ENCODE results near the gene MSANTD2.

MSANTD2 gene

GRCh38 chr11:124800226-124800929 lies at the start of gene MSANTD2:
TSS of gene MSANTD2 (minus strand) at chr11:124800406. CDS start at chr11:124800380, 26 bp downstream.
- H3K4me3 ChIP-seq (ENCODE audit: low read length), result peak within 1 kb of the TSS; percentile 88
- H3K9ac ChIP-seq (ENCODE audit: low read length), result peak within 1 kb of the TSS; percentile 93
- no peaks in the 10 kb centered on the region for H3K27me3 ChIP-seq (replicated peaks; ENCODE audit: control insufficient read depth, insufficient read depth, low read length)
- peaks cover 25% of the 10 kb centered on the region for H3K4me1 ChIP-seq (ENCODE audit: control insufficient read depth, insufficient read depth, low read length)
- no peaks in the 10 kb centered on the region for H3K36me3 ChIP-seq (ENCODE audit: control insufficient read depth, insufficient read depth, low read length, severe bottlenecking)
- no peaks in the 10 kb centered on the region for H3K9me3 ChIP-seq (ENCODE audit: control insufficient read depth, low read length)
- peak; percentile 96 for DNase-seq (ENCODE audit: low read depth)

GRCh38 chr11:124846070-124846673 lies 46.0 kb upstream of the MSANTD2 start:
- Histone ChIP-seq H3K4me1 (ENCODE audit: control insufficient read depth, insufficient read depth, low read length) (peaks cover 3% of the 10 kb centered on the region), H3K36me3 (ENCODE audit: control insufficient read depth, insufficient read depth, low read length, severe bottlenecking) (no peaks in the 10 kb centered on the region), H3K4me3 (ENCODE audit: low read length) (no peak overlapping the region), H3K27me3 (replicated peaks; ENCODE audit: control insufficient read depth, insufficient read depth, low read length) (peaks cover 98% of the 10 kb centered on the region), H3K9me3 (ENCODE audit: control insufficient read depth, low read length) (peaks cover 6% of the 10 kb centered on the region), H3K9ac (ENCODE audit: low read length) (no peak overlapping the region)
- DNase-seq (ENCODE audit: low read depth), result no peak

GRCh38 chr11:124844664-124845079 lies 44.5 kb upstream of the MSANTD2 start:
- Histone ChIP-seq H3K4me3 (ENCODE audit: low read length) (no peak overlapping the region), H3K9ac (ENCODE audit: low read length) (no peak overlapping the region), H3K9me3 (ENCODE audit: control insufficient read depth, low read length) (peaks cover 6% of the 10 kb centered on the region), H3K4me1 (ENCODE audit: control insufficient read depth, insufficient read depth, low read length) (peaks cover 6% of the 10 kb centered on the region), H3K36me3 (ENCODE audit: control insufficient read depth, insufficient read depth, low read length, severe bottlenecking) (no peaks in the 10 kb centered on the region), H3K27me3 (replicated peaks; ENCODE audit: control insufficient read depth, insufficient read depth, low read length) (peaks cover 100% of the 10 kb centered on the region)
- DNase-seq (ENCODE audit: low read depth), result no peak

GRCh38 chr11:124843616-124843910 lies 43.4 kb upstream of the MSANTD2 start:
- Histone ChIP-seq H3K36me3 (ENCODE audit: control insufficient read depth, insufficient read depth, low read length, severe bottlenecking) (no peaks in the 10 kb centered on the region), H3K9ac (ENCODE audit: low read length) (no peak overlapping the region), H3K9me3 (ENCODE audit: control insufficient read depth, low read length) (no peaks in the 10 kb centered on the region), H3K4me1 (ENCODE audit: control insufficient read depth, insufficient read depth, low read length) (peaks cover 9% of the 10 kb centered on the region), H3K27me3 (replicated peaks; ENCODE audit: control insufficient read depth, insufficient read depth, low read length) (peaks cover 96% of the 10 kb centered on the region), H3K4me3 (ENCODE audit: low read length) (no peak overlapping the region)
- no peak for DNase-seq (ENCODE audit: low read depth)

- H3K27me3 ChIP-seq (replicated peaks; ENCODE audit: control insufficient read depth, insufficient read depth, low read length), result peaks cover 91% of the 10 kb centered on the region
- no peak overlapping the region for H3K9ac ChIP-seq (ENCODE audit: low read length)
- no peak overlapping the region for H3K4me3 ChIP-seq (ENCODE audit: low read length)
- H3K4me1 ChIP-seq (ENCODE audit: control insufficient read depth, insufficient read depth, low read length), result peaks cover 9% of the 10 kb centered on the region
- H3K36me3 ChIP-seq (ENCODE audit: control insufficient read depth, insufficient read depth, low read length, severe bottlenecking), result no peaks in the 10 kb centered on the region
- no peak for DNase-seq (ENCODE audit: low read depth)
- no peaks in the 10 kb centered on the region for H3K9me3 ChIP-seq (ENCODE audit: control insufficient read depth, low read length)
These were observed 42.1 kb upstream of the MSANTD2 start for GRCh38 chr11:124842305-124842704.

GRCh38 chr11:124841840-124842239 lies 41.6 kb upstream of the MSANTD2 start:
- Histone ChIP-seq H3K9ac (ENCODE audit: low read length) (no peak overlapping the region), H3K27me3 (replicated peaks; ENCODE audit: control insufficient read depth, insufficient read depth, low read length) (peaks cover 86% of the 10 kb centered on the region), H3K36me3 (ENCODE audit: control insufficient read depth, insufficient read depth, low read length, severe bottlenecking) (no peaks in the 10 kb centered on the region), H3K9me3 (ENCODE audit: control insufficient read depth, low read length) (no peaks in the 10 kb centered on the region), H3K4me1 (ENCODE audit: control insufficient read depth, insufficient read depth, low read length) (peaks cover 13% of the 10 kb centered on the region), H3K4me3 (ENCODE audit: low read length) (no peak overlapping the region)
- no peak for DNase-seq (ENCODE audit: low read depth)

GRCh38 chr11:124841201-124841600 lies 41.0 kb upstream of the MSANTD2 start:
- peaks cover 15% of the 10 kb centered on the region for H3K4me1 ChIP-seq (ENCODE audit: control insufficient read depth, insufficient read depth, low read length)
- DNase-seq (ENCODE audit: low read depth), result no peak

GRCh38 chr11:124840666-124841065 lies 40.5 kb upstream of the MSANTD2 start:
- Histone ChIP-seq H3K4me3 (ENCODE audit: low read length) (no peak overlapping the region), H3K27me3 (replicated peaks; ENCODE audit: control insufficient read depth, insufficient read depth, low read length) (peaks cover 74% of the 10 kb centered on the region), H3K4me1 (ENCODE audit: control insufficient read depth, insufficient read depth, low read length) (peaks cover 15% of the 10 kb centered on the region)

More at GRCh38 chr11:124841201-124841600, 41.0 kb upstream of the MSANTD2 start:
- Histone ChIP-seq H3K4me3 (ENCODE audit: low read length) (no peak overlapping the region), H3K36me3 (ENCODE audit: control insufficient read depth, insufficient read depth, low read length, severe bottlenecking) (no peaks in the 10 kb centered on the region), H3K27me3 (replicated peaks; ENCODE audit: control insufficient read depth, insufficient read depth, low read length) (peaks cover 80% of the 10 kb centered on the region), H3K9ac (ENCODE audit: low read length) (no peak overlapping the region), H3K9me3 (ENCODE audit: control insufficient read depth, low read length) (no peaks in the 10 kb centered on the region)

GRCh38 chr11:124839972-124840621 lies 39.9 kb upstream of the MSANTD2 start:
- peaks cover 69% of the 10 kb centered on the region for H3K27me3 ChIP-seq (replicated peaks; ENCODE audit: control insufficient read depth, insufficient read depth, low read length)
- H3K36me3 ChIP-seq (ENCODE audit: control insufficient read depth, insufficient read depth, low read length, severe bottlenecking), result no peaks in the 10 kb centered on the region
- H3K9ac ChIP-seq (ENCODE audit: low read length), result no peak overlapping the region
- no peaks in the 10 kb centered on the region for H3K9me3 ChIP-seq (ENCODE audit: control insufficient read depth, low read length)
- no peak for DNase-seq (ENCODE audit: low read depth)
- peak overlapping the region; percentile 59 for H3K4me3 ChIP-seq (ENCODE audit: low read length)
- peaks cover 15% of the 10 kb centered on the region for H3K4me1 ChIP-seq (ENCODE audit: control insufficient read depth, insufficient read depth, low read length)

More at GRCh38 chr11:124840666-124841065, 40.5 kb upstream of the MSANTD2 start:
- DNase-seq (ENCODE audit: low read depth), result no peak
- Histone ChIP-seq H3K9ac (ENCODE audit: low read length) (no peak overlapping the region), H3K9me3 (ENCODE audit: control insufficient read depth, low read length) (no peaks in the 10 kb centered on the region), H3K36me3 (ENCODE audit: control insufficient read depth, insufficient read depth, low read length, severe bottlenecking) (no peaks in the 10 kb centered on the region)

- Histone ChIP-seq H3K4me1 (ENCODE audit: control insufficient read depth, insufficient read depth, low read length) (peaks cover 15% of the 10 kb centered on the region), H3K9me3 (ENCODE audit: control insufficient read depth, low read length) (no peaks in the 10 kb centered on the region), H3K4me3 (ENCODE audit: low read length) (peak overlapping the region; percentile 59), H3K36me3 (ENCODE audit: control insufficient read depth, insufficient read depth, low read length, severe bottlenecking) (no peaks in the 10 kb centered on the region), H3K9ac (ENCODE audit: low read length) (no peak overlapping the region), H3K27me3 (replicated peaks; ENCODE audit: control insufficient read depth, insufficient read depth, low read length) (peaks cover 61% of the 10 kb centered on the region)
- DNase-seq (ENCODE audit: low read depth), result peak; percentile 40
These were observed 39.1 kb upstream of the MSANTD2 start for GRCh38 chr11:124839128-124839971.

GRCh38 chr11:124838805-124839127 lies 38.6 kb upstream of the MSANTD2 start:
- H3K27me3 ChIP-seq (replicated peaks; ENCODE audit: control insufficient read depth, insufficient read depth, low read length), result peaks cover 55% of the 10 kb centered on the region
- H3K9me3 ChIP-seq (ENCODE audit: control insufficient read depth, low read length), result no peaks in the 10 kb centered on the region
- no peak overlapping the region for H3K4me3 ChIP-seq (ENCODE audit: low read length)
- no peak for DNase-seq (ENCODE audit: low read depth)
- peaks cover 15% of the 10 kb centered on the region for H3K4me1 ChIP-seq (ENCODE audit: control insufficient read depth, insufficient read depth, low read length)
- H3K36me3 ChIP-seq (ENCODE audit: control insufficient read depth, insufficient read depth, low read length, severe bottlenecking), result no peaks in the 10 kb centered on the region
- H3K9ac ChIP-seq (ENCODE audit: low read length), result no peak overlapping the region
